HT1080 (cell line): Measurements from ENCODE around the gene SLC22A15. TPM values are rescaled to one million over a fixed set of nuclear protein-coding genes. Genes with fewer than 3 reads are reported as not detected.
"Not testable (repeated sequence)": the region's sequence is repeated elsewhere in the genome, so short reads cannot be mapped to it uniquely, and the experiment has no call there.

Experiments used
- DNase-seq: peaks from one replicate; pipeline ENCODE4 v3.0.0-alpha.2; 2015; ENCODE audit warnings: low read depth
- total RNA-seq: library from RNA; depleted of rRNA; stranded (reverse); fragments of >200 nt; shearing (Covaris generic); gene quantifications from 2 replicates; pipeline ENCODE4 v1.2.3, GENCODE V29; 2014

Gene SLC22A15
- total RNA-seq, 1 experiment from 2014 or later, result 1.6 TPM

GRCh38 chr1:115980998-115981993 is 5.0 kb downstream of the SLC22A15 start:
- DNase-seq, result peak; percentile 50

DNA sequence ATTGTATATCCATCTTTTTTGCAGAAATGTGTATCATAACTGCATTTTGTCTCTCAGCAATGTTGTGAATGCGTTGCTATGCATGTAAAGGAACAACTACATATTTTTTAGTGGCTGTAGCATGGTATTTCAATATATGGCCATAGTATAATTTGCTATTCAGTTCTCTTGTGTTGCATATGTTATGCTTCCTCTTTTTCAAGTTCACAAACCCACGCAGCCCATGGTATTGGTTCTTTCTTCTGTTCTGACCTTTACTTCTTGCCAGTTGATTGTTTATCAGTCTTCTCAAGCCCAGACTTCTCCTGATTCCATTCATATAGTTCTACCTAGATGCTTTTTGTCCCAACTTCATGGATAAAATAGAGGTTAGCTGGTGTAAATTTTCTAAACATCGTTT is 6.1 kb downstream of the SLC22A15 start:
- no peak for DNase-seq

DNA sequence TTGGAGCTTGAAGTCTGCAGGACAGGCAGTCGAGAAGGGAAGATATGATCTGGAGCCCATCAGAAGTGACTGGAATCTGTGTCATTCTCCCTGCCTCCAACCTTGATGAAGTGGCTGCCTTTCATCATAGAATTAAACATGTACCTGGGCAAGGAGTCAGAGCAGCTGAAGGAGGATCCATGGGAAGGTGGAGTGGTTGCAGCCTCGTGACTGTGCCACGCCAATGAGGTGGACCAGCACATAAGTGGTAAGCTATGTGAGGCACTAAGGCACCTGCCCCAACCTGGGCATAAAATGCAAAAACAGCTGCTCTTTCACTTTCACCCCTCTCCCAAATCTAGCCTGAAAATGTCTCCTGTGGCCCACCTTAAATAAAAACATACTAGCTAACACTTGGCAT is 7.3 kb downstream of the SLC22A15 start:
- DNase-seq, result no peak

GRCh38 chr1:115987623-115988022 is 11.3 kb downstream of the SLC22A15 start:
- no peak for DNase-seq

DNA sequence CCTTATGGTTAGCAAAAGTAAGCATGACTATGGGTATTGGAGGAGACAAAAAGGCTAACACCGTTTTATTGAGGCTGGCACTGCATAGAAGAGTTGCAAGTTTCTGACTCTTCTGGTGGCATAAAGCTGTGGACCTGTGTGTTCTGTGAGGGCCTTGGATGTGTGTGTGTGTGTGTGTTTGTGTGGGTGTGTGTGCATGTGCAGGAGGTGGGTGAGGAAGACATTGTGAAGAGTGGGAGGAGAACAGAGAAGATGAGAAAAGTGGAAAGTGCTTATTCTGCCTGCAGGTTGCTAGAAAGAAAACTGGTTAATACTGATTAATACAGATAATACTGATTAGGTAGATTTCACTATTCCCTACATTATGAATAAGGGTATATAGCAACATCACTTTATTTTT is 12.6 kb downstream of the SLC22A15 start:
- no peak for DNase-seq

- no peak for DNase-seq
Measured at GRCh38 chr1:115989699-115990098, 13.4 kb downstream of the SLC22A15 start.

DNA sequence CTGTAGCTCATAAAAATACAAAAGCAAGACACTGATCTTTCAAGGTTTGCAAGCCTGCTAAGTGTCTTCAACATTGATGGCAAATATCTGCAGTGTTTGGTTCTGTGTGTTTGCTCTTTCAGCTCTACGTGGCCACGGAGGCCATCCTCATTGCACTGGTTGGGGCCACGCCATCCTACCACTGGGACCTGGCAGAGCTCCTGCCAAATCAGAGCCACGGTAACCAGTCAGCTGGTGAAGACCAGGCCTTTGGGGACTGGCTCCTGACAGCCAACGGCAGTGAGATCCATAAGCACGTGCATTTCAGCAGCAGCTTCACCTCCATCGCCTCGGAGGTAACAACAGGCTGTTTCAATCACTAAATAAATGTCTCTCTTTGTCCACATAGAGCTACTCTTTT is 15.6 kb downstream of the SLC22A15 start:
- DNase-seq, result no peak

DNA sequence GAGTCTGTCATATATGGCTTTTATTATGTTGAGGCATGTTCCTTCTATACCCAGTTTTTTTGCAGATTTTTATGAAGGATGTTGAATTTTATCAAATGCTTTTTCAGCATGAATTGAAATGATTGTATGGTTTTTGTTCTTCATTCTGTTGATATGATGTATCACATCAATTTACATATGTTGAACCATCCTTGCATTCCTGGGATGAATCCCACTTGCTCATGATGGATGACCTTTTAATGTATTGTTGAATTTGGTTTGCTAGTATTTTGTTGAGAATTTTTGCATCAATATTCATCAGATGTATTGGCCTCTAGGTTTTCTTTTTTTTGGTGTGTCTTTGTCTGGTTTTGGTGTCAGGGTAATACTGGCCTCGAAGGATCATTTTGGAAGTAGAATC is 21.6 kb downstream of the SLC22A15 start:
- DNase-seq, result not testable (repeated sequence)

DNA sequence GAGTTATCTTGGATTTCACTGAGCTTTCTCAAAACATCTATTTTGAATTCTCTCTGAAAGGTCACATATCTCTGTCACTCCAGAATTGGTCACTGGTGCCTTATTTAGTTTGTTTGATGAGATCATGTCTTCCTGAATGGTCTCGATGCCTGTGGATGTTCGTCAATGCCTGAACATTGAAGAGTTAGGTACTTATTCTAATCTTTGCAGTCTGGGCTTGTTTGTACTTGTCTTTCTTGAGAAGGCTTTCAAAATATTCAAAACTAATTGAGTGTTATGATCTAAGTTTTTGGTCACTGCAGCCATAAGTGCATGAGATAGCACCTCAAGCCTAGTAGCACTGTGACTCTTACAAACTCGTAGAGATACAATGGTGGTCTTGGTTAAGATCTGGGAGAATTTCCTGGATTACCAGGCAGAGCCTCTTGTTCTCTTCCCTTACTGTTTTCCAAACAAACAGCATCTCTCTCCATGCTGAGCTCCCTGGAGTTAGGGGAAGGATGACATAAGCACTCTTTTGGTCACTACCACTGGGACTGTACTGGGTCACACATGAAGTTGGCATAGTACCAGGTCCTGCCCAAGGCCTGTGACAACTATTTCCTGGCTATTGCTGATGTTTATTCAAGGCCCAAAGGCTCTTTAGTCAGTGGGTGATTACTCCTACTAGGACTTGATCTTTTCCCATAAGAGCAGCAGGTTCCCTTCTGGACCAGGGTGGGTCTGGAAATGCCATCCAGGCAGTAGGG is 25.6 kb downstream of the SLC22A15 start:
- peak; percentile 32 for DNase-seq

DNA sequence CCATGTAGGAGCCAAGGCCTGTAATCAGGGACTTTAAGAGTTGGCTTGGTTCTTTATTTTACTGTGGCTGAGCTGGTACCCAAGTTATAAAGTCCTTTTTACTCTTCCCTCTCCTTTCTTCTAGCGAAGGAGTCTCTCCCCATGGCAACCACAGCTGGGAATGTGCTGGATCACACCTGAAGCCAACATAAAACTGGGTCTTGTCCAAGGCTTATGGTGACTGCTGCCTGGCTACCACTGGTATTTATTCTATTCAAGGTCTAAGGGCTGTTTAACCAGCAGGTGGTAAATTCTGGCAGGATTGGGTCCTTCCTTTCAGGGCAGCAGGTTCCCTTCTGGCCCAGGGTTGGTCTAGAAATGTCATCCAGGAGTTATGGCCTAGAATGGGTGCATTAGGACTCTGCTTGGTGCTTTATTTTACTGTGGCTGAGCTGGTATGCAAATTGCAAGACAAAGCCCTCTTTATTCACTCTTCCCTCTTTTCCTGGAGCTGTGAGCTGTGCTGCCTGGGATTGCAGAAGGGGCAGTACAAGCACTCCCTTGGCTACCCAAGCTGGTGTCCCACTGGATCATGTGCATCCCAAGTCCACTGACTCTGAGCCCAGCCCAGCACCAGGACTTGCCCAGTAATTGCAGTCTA is 26.6 kb downstream of the SLC22A15 start:
- no peak for DNase-seq

DNA sequence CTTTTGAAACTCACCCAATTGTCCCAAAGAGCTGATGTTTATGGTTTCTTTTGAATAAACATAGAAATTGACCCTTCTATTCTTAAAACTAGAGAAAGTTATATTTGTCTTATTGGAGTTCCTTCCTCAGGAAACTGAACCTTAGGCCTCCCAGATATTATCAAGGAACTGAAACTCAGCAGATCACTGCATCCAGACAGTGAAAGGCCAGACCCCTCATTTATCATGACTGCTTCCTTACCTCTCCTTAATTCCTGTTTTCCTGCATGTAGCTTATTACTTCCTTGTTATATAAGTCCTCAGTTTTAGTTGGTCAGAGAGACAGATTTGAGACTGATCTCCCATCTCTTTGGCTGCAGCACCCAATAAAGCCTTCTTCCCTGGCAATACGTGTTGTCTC is 27.5 kb downstream of the SLC22A15 start:
- no peak for DNase-seq

- no peak for DNase-seq
Measured at GRCh38 chr1:116006486-116006964, 30.2 kb downstream of the SLC22A15 start.

- no peak for DNase-seq
Measured at GRCh38 chr1:116008656-116009390, 32.5 kb downstream of the SLC22A15 start.

- DNase-seq, result no peak
Measured at GRCh38 chr1:116012716-116013115, 36.4 kb downstream of the SLC22A15 start.

GRCh38 chr1:116015679-116016078 is 39.4 kb downstream of the SLC22A15 start:
- no peak for DNase-seq

DNA sequence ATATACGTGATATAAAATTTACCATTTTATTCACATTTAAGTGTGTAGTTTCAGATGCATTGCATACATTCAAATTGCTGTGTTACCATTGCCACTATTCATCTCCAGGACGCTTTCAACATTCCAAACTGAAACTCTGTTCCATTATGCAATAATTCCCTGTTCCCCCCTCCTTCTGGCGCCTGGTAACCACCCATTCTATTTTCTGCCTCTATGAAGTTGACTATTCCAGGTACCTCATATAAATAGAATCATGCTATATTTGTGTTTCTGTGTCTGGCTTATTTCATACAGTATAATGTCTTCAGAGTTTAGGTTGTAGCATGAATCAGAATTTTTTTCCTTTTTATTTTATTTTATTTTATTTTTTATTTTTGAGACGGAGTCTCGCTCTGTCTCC is 41.7 kb downstream of the SLC22A15 start:
- no peak for DNase-seq

DNA sequence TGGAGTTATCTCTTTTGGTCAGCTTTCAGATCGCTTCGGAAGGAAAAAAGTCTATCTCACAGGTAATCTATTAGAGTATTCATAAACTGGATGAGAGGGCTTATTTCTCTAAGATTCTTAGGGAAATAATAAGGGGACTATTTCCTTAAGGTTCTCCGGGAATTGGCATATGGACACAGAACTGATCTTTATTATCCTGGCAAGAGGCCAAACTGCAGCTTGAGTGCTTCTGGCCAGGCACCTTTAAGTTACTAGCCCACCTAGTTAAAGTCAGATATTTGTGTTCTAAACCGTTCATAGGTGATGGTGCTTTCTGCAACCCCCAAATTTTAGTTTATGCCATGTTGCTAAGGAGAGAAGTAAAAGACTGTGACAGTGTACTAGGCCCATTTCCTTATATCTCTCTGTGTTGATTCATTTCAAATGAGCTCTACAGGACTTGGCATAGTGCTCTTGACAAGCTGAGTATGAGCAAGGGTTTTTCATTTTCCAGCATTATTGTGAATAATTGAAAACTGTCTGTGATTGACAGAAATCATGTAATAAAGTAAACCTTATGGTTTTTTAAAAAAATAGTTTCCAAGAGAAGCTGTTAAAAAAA is 43.4 kb downstream of the SLC22A15 start:
- no peak for DNase-seq

DNA sequence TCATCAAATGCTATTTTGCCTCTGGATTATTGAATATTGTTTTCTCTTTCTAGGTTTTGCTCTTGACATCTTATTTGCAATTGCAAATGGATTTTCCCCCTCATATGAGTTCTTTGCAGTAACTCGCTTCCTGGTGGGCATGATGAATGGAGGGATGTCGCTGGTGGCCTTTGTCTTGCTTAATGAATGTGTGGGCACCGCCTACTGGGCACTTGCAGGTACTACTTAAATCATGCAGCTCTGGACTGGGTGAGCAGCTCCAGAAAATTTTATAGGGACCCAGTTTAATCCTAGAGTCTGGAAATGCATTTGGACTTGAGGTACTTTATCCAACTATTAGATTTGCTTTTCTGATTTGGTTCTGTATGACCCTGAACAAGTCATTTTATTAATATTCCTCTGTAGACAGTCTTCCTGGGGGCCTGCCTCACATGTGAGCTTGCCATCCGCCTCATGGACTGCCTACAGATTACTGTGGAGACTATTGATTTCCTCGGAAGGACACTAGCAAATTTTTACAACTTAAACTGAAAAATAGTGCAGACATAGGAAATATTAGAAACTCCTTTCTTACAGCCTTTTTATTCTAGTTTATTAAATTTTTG is 44.5 kb downstream of the SLC22A15 start:
- peak; percentile 56 for DNase-seq

- no peak for DNase-seq
Measured at GRCh38 chr1:116024626-116025025, 48.3 kb downstream of the SLC22A15 start.

DNA sequence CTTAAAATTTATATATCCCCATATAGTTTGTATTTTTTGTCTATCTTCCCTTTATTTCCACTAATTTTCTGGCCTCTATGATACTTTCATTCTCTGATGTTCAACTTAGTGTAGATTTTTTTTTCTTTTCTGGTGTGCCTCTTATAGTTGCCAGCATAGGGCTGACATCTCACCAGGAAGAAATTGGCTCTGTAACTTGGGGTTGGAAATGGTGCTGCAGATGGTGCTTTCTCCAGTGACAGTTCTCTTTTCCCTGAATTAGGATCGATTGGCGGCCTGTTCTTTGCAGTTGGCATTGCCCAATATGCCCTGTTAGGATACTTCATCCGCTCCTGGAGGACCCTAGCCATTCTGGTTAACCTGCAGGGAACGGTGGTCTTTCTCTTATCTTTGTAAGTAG is 50.3 kb downstream of the SLC22A15 start:
- DNase-seq, result no peak
